Measurements from ENCODE around the gene DCLK1.

DCLK1 gene

GRCh38 chr13:35909837-35910540, 221.2 kb downstream of the DCLK1 start:
- H3K4me1 Mint-ChIP-seq: no peaks in the 10 kb centered on the region
- H3K27me3 Mint-ChIP-seq: no peaks in the 10 kb centered on the region
- H3K4me3 Mint-ChIP-seq: no peak overlapping the region
- no peaks in the 10 kb centered on the region for H3K36me3 Mint-ChIP-seq
- no peak overlapping the region for H3K27ac Mint-ChIP-seq
- H3K9me3 Mint-ChIP-seq: no peaks in the 10 kb centered on the region

- Mint-ChIP-seq H3K27ac (no peak overlapping the region), H3K27me3 (no peaks in the 10 kb centered on the region), H3K36me3 (no peaks in the 10 kb centered on the region), H3K4me3 (no peak overlapping the region), H3K9me3 (no peaks in the 10 kb centered on the region), H3K4me1 (no peaks in the 10 kb centered on the region)
These were observed 222.1 kb downstream of the DCLK1 start for GRCh38 chr13:35909091-35909490.

DNA sequence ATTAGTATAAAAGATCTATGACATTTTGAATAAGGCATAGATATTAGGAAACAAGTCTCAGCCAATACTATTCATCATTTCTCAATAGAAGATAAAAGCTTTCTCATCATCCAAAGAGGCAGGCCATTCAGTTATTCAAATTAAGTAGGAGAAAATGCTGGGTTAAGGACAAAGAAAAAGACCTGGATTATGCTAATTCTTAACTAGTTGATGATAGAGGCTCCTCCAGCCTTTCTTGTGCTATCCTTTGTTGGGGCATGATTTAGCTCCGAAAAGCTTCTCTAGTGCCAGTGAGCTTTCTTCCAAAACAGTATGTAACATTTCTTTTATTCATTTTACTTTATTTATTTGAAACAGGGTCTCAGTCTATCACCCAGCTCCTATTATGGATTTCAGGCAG, 223.0 kb downstream of the DCLK1 start:
- Mint-ChIP-seq H3K4me3 (no peak overlapping the region), H3K4me1 (no peaks in the 10 kb centered on the region), H3K36me3 (no peaks in the 10 kb centered on the region), H3K27ac (no peak overlapping the region), H3K27me3 (no peaks in the 10 kb centered on the region), H3K9me3 (no peaks in the 10 kb centered on the region)

GRCh38 chr13:35906636-35907035, 224.5 kb downstream of the DCLK1 start:
- H3K27ac Mint-ChIP-seq: no peak overlapping the region
- H3K4me1 Mint-ChIP-seq: no peaks in the 10 kb centered on the region
- H3K9me3 Mint-ChIP-seq: no peaks in the 10 kb centered on the region
- H3K27me3 Mint-ChIP-seq: peaks cover 3% of the 10 kb centered on the region
- no peak overlapping the region for H3K4me3 Mint-ChIP-seq
- H3K36me3 Mint-ChIP-seq: no peaks in the 10 kb centered on the region

- Mint-ChIP-seq H3K27ac (no peak overlapping the region), H3K4me3 (no peak overlapping the region), H3K27me3 (peaks cover 3% of the 10 kb centered on the region), H3K36me3 (no peaks in the 10 kb centered on the region), H3K4me1 (no peaks in the 10 kb centered on the region), H3K9me3 (no peaks in the 10 kb centered on the region)
These were observed 228.1 kb downstream of the DCLK1 start for GRCh38 chr13:35903075-35903474.

DNA sequence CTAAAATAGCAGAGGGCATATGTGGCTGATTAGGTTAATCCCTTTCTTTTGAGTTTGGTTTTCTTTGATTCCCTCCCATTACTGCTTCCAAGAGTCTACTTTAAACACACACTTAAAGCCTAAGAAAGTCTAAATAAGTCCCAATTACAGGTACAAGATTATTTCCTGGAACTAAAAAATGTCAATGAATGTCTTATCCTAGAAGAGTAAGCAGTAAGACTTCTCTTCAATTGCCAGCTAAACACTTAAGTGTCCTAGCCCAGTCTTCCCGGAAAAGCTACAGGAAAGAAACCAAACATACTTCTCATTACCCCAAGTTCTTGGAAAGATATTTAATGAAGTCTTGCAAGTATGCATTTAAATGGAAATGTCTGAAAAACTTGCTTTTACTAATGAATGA, 233.1 kb downstream of the DCLK1 start:
- H3K9me3 Mint-ChIP-seq: no peaks in the 10 kb centered on the region
- H3K4me1 Mint-ChIP-seq: no peaks in the 10 kb centered on the region
- peaks cover 3% of the 10 kb centered on the region for H3K27me3 Mint-ChIP-seq
- H3K36me3 Mint-ChIP-seq: no peaks in the 10 kb centered on the region
- no peak overlapping the region for H3K4me3 Mint-ChIP-seq
- no peak overlapping the region for H3K27ac Mint-ChIP-seq

DNA sequence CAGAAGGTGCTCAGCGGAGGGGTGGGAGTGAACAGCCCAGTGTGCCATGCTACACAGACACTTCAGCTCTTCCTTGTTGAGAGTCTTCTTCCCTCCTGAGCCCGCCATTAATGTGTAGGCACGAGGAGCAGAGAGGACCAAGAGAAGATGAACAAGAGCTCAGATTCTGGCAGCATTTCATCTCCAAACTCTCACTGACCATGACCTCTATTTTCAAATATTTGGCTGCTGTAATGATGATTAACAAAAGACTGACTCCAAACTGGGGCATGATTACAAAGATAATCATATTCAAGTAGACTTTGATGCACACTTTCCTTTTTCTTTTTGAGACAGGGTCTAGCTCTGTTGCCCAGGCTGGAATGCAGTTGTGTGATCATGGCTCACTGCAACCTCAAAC, 236.5 kb downstream of the DCLK1 start:
- Mint-ChIP-seq H3K9me3 (no peaks in the 10 kb centered on the region), H3K27me3 (peaks cover 1% of the 10 kb centered on the region), H3K4me1 (no peaks in the 10 kb centered on the region), H3K27ac (no peak overlapping the region), H3K4me3 (no peak overlapping the region), H3K36me3 (no peaks in the 10 kb centered on the region)

DNA sequence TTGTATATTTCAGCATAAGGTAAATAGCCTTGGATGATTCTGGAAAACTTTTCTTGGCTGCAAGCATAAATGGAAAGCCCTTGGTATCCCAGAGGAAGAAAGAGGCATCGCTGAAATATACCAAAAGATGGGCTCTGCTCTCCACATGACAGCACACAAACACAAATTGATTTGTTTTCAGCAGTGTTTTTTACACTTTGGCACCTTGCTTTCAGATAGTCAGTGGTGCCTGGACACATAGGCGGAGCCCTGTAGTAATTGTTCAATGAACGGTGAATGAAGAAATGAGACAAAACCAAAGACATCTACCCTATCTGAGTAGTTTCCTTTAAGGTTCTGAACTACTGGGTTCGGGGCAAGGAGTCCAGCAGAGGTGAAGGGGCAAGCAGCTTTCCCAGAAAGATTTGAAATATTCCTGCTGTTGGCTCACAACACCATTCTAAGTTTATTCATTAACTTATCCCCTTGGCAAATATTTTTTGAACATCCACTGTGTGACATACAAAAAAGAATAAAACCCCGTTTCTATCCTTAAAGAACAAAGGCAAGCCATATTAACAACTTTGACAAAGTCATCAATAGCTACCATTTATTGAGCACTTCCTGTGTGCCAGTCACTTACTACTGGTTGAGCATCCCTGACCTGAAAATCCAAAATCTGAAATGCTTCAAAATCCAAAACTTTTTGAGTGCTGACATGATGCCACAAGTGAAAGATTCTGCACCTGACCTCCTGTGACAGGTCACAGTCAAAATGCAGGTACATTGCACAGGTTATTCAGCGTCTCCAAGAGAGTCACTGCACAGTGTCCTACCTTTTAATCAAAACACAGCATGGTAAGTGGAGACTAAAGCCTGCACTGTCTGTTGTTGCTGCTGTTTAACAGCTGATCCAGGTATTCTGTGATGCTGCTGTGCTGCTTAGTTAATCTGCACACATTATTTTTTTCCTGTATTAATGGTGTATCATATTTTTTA, 238.1 kb downstream of the DCLK1 start:
- Mint-ChIP-seq H3K9me3 (no peaks in the 10 kb centered on the region), H3K4me3 (no peak overlapping the region), H3K36me3 (no peaks in the 10 kb centered on the region), H3K27ac (no peak overlapping the region), H3K27me3 (peaks cover 1% of the 10 kb centered on the region), H3K4me1 (no peaks in the 10 kb centered on the region)

DNA sequence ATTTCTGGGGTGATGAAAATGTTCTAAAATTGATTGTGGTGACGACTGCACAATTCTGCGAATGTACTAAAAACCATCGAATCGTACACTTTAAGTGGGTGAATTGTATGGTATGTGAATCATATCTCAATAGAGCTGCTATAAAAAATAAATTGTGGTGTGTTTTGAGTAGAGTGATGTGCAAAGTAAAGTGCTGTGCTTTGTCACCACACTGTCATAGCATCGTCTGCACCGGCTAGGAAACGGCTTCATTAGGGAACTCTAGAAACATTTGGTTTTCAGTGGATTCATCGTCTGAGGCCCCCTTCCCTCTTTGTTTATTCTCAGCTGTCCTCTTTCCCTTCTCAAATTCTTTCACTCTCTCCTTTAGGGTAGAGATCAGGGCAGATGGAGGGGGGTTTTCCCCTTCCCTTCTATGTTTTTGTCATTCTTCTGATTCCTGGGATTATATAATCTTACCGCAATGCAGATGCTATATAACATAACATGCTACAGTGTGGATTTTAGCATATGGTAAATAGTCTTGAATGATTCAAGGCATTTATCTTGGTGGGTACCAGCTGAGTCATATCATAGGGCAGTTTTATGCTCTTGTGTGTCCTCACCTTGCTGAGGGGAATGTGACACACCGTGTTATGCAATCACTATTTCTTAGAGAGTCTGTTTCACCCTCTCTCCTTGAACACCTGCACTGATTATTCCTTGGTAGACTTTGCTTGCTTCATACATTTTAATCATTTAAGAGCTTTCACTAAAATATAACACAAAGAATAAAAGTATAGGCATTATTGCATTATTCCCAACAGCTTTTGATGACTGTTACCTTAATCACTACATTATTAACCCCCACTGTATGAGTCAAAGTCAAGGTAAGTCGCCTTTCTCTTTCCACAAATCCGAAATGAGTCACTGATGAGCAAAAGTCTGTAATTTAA, 239.4 kb downstream of the DCLK1 start:
- peaks cover 1% of the 10 kb centered on the region for H3K27me3 Mint-ChIP-seq
- no peaks in the 10 kb centered on the region for H3K4me1 Mint-ChIP-seq
- H3K9me3 Mint-ChIP-seq: no peaks in the 10 kb centered on the region
- no peaks in the 10 kb centered on the region for H3K36me3 Mint-ChIP-seq
- no peak overlapping the region for H3K27ac Mint-ChIP-seq
- H3K4me3 Mint-ChIP-seq: no peak overlapping the region

GRCh38 chr13:35889560-35889959, 241.6 kb downstream of the DCLK1 start:
- Mint-ChIP-seq H3K27ac (no peak overlapping the region), H3K4me3 (no peak overlapping the region), H3K9me3 (no peaks in the 10 kb centered on the region), H3K36me3 (no peaks in the 10 kb centered on the region), H3K27me3 (peaks cover 1% of the 10 kb centered on the region), H3K4me1 (no peaks in the 10 kb centered on the region)

DNA sequence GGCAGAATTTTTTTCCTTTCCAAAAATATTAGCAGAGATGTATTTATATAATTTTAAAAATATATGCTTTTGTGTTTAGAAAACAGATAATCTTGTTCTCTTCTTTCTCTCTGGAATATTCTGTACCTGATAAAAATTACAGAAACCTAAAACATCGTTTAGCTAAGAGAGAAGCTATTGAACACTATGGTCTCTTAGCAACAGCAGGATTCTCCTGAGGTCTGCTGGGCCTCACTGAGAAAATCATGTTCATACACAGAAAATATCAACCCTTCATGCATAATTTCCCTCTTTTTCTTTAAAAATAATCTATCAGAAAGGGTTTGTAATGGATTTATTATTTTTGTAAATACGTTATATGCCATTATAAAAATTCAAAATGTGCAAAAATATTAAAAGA, 242.2 kb downstream of the DCLK1 start:
- Mint-ChIP-seq H3K4me3 (no peak overlapping the region), H3K27ac (no peak overlapping the region), H3K9me3 (no peaks in the 10 kb centered on the region), H3K4me1 (no peaks in the 10 kb centered on the region), H3K36me3 (no peaks in the 10 kb centered on the region), H3K27me3 (peaks cover 1% of the 10 kb centered on the region)

DNA sequence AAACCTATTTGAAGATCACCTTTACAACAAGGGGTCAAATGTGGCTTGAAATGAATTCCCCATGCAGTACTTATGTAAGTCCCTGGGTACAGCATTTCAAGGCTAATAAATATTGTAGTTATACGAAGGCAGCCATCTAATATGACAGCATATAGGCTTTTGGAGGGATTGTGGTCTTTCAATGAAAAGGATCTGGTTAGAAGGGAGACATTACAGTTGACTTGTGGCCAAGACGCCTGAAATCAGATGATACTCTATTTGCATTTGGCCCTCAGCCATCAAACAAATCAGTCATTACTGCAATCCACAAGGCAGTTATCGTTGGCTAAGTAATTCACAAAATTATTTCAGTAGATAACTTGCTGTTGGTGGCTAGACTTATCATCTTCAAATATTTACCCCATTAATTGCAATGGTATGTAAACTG, 242.7 kb downstream of the DCLK1 start:
- H3K9me3 Mint-ChIP-seq: no peaks in the 10 kb centered on the region
- no peak overlapping the region for H3K4me3 Mint-ChIP-seq

DNA sequence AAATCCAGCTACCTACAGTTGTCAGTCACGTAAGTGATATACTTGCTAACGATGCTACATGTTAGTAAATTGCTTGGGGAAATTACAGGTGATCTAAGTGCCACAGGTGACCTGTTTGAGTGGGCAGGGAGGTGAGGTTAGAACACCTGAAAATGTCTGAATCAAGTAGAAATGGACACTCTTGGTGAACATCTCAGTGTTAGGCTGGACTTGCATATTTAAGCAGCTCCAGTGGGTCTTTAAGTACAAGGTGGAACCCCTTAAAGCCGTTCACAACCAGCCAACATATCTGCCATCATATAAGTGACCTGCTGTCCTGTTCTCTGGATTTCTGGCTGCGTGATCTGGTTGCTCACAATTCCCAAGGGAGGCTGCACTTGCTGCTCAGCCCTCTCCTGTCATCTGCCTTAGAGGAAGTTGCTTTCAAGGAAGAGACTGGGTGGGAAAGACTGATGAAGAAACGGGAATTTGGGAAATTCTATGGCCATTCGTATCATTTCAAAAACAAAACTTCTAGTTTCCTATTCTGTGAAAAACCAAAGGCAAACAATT, 244.0 kb downstream of the DCLK1 start:
- Mint-ChIP-seq H3K4me1 (no peaks in the 10 kb centered on the region), H3K36me3 (no peaks in the 10 kb centered on the region), H3K27me3 (peaks cover under 1% of the 10 kb centered on the region), H3K9me3 (no peaks in the 10 kb centered on the region), H3K27ac (no peak overlapping the region), H3K4me3 (no peak overlapping the region)

More for the DNA sequence above, 242.7 kb downstream of the DCLK1 start:
- H3K27me3 Mint-ChIP-seq: peaks cover 1% of the 10 kb centered on the region
- H3K36me3 Mint-ChIP-seq: no peaks in the 10 kb centered on the region
- H3K27ac Mint-ChIP-seq: no peak overlapping the region
- no peaks in the 10 kb centered on the region for H3K4me1 Mint-ChIP-seq

DNA sequence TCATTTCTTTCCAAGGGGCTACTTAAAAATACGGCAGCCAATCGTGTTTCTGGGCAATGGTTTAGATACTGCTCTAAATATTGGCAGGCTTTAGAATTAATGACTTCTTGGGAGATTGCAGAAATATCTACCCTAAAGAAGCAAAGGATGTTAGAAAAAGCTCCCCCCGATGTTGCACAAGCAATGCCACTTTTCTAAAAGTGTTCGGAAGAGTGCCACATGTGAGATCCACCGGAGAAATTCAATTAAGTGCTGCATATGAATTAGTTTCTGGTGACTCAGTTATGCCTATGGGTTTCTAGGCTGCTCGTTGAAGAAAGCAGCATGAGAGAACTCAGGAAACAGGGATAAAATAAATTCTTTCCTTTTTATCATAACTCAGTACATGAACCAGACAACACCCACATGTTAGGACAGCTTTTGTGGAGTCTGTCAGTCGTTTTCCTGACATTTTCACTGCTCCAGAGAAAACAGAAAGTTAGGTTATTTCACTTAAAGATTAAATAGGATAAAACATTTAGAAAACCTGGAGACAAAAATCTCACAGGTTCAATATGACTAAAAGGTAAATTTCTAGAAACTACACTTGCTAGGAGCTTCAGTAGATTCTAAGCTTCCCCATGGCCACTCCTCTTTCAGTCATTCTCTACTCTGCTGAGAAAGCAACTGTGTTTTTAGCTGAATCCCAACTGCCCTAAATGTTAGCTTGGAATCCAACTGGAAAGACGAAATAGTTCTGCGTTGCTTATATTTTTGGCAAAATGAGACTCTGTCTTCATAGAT, 244.7 kb downstream of the DCLK1 start:
- Mint-ChIP-seq H3K4me3 (no peak overlapping the region), H3K27me3 (no peaks in the 10 kb centered on the region), H3K36me3 (no peaks in the 10 kb centered on the region), H3K27ac (no peak overlapping the region), H3K4me1 (no peaks in the 10 kb centered on the region), H3K9me3 (no peaks in the 10 kb centered on the region)
